ENCODE measurements around the gene UCHL5.

GRCh38 chr1:193103759-193104501 lies 44.8 kb upstream of the UCHL5 start:
- no peak for TF ChIP-seq TAF1 (conservative IDR thresholded peaks at IDR 0.05)
- TF ChIP-seq RAD21 (IDR thresholded peaks at IDR 0.05) = no peak
